BJ (cell line): Measurements from ENCODE around the gene PIAS1. TPM values are rescaled to one million over a fixed set of nuclear protein-coding genes. Genes with fewer than 3 reads are reported as not detected.
"Not testable (repeated sequence)": the region's sequence is repeated elsewhere in the genome, so short reads cannot be mapped to it uniquely, and the experiment has no call there.

Experiments used
- CTCF ChIA-PET: fragments of 350-600 bp; formaldehyde crosslinking; extraction: SDS; loops from one replicate; lab custom pipeline; 2021; ENCODE audit warnings: antibody characterized with exemption, inconsistent platforms; lab: Yijun Ruan, JAX
- POLR2A ChIA-PET: fragments of 300-600 bp; sonication (Branson Sonifier 250); formaldehyde crosslinking; extraction: SDS; loops from one replicate; lab custom pipeline; 2021; ENCODE audit warnings: antibody characterized with exemption; lab: Charles Lee
- DNase-seq: peaks from one replicate; pipeline ENCODE4 v3.0.0-alpha.2; 2011; ENCODE audit warnings: low read depth
- H3K27me3 ChIP-seq: 2 replicates; pipeline ENCODE4 v1.6.0; 2011; ENCODE audit warnings: low read length; ENCODE audit not compliant: control insufficient read depth, insufficient read depth
- H3K36me3 ChIP-seq: 2 replicates; pipeline ENCODE4 v1.5.1; 2011; ENCODE audit warnings: low read length; ENCODE audit not compliant: control insufficient read depth, insufficient read depth
- H3K4me3 ChIP-seq: 2 replicates; pipeline ENCODE4 v1.5.1; 2011; ENCODE audit warnings: low read depth, mild to moderate bottlenecking, control low read depth, low read length
- polyA plus RNA-seq: library from polyadenylated mRNA; depleted of rRNA; stranded (reverse); fragments of >200 nt; gene quantifications from 2 replicates; pipeline ENCODE4 v1.2.3, GENCODE V29; 2011
- TF ChIP-seq, protein P1 (sequence below): IDR thresholded peaks from 2 replicates; pipeline ENCODE4 v1.5.1; 2011; ENCODE audit warnings: low read depth, mild to moderate bottlenecking, control low read depth, inconsistent platforms, low read length, moderate library complexity; ENCODE audit not compliant: insufficient read depth

Gene PIAS1
- polyA plus RNA-seq, 1 experiment = 37.4 TPM

DNA sequence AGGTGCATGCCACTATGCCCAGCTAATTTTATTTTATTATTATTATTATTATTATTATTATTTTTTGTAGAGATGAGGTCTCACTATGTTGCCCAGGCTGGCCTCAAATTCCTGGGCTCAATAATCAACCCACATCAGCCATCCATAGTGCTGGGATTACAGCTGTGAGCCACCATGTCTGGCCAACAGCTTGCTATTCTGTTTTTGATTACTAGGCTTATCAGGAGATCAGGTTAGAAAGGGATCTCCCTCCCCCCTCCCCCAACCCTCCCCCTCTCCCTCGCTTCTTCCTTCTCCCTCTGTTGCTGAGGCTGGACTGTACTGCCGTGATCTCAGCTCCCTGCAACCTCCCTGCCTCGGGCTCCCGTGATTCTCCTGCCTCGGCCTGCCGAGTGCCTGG, 166.9 kb downstream of the PIAS1 start:
- POLR2A ChIA-PET = no interaction called here
- no peak overlapping the region for H3K4me3 ChIP-seq
- CTCF ChIA-PET = interaction anchor here (1.8 to 3.3 kb wide), 2 partner anchors 10 to 11 kb away, joined by 5 to 22 read pairs; no protein-coding TSS in a partner anchor

DNA sequence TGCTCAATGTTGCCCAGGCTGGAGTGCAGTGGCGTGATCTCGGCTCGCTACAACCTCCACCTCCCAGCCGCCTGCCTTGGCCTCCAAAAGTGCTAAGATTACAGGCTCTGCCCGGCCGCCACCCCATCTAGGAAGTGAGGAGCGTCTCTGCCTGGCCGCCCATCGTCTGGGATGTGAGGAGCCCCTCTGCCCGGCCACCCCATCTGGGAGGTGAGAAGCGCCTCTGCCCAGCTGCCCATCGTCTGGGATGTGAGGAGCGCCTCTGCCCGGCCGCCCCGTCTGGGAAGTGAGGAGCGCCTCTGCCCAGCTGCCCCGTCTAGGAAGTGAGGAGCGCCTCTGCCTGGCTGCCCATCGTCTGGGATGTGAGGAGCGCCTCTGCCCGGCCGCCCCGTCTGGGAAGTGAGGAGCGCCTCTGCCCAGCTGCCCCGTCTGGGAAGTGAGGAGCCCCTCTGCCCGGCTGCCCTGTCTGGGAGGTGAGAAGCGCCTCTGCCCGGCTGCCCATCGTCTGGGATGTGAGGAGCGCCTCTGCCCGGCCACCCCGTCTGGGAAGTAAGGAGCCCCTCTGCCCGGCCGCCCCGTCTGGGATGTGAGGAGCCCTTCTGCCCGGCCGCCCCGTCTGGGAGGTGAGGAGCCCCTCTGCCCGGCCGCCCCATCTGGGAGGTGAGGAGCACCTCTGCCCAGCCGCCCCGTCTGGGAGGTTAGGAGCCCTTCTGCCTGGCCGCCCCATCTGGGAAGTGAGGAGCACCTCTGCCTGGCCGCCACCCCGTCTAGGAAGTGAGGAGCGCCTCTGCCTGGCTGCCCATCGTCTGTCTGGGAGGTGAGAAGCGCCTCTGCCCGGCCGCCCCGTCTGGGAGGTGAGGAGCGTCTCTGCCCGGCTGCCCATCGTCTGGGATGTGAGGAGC, 167.7 kb downstream of the PIAS1 start:
- H3K36me3 ChIP-seq, POLR2A ChIA-PET, H3K27me3 ChIP-seq, DNase-seq, H3K4me3 ChIP-seq: not testable (repeated sequence)
- CTCF ChIA-PET = interaction anchor here (1.8 to 3.3 kb wide), 2 partner anchors 10 to 11 kb away, joined by 5 to 22 read pairs; no protein-coding TSS in a partner anchor

More for the DNA sequence above, 166.9 kb downstream of the PIAS1 start:
- H3K27me3 ChIP-seq = no peaks in the 10 kb centered on the region
- TF ChIP-seq, protein P1, sequence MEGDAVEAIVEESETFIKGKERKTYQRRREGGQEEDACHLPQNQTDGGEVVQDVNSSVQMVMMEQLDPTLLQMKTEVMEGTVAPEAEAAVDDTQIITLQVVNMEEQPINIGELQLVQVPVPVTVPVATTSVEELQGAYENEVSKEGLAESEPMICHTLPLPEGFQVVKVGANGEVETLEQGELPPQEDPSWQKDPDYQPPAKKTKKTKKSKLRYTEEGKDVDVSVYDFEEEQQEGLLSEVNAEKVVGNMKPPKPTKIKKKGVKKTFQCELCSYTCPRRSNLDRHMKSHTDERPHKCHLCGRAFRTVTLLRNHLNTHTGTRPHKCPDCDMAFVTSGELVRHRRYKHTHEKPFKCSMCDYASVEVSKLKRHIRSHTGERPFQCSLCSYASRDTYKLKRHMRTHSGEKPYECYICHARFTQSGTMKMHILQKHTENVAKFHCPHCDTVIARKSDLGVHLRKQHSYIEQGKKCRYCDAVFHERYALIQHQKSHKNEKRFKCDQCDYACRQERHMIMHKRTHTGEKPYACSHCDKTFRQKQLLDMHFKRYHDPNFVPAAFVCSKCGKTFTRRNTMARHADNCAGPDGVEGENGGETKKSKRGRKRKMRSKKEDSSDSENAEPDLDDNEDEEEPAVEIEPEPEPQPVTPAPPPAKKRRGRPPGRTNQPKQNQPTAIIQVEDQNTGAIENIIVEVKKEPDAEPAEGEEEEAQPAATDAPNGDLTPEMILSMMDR = no peak
- no peak for DNase-seq
- no peaks in the 10 kb centered on the region for H3K36me3 ChIP-seq

GRCh38 chr15:68222432-68222743, 168.3 kb downstream of the PIAS1 start:
- H3K36me3 ChIP-seq, H3K4me3 ChIP-seq, DNase-seq, POLR2A ChIA-PET, H3K27me3 ChIP-seq, CTCF ChIA-PET: not testable (repeated sequence)

GRCh38 chr15:68223171-68223570, 169.1 kb downstream of the PIAS1 start:
- Histone ChIP-seq H3K4me3 (no peak overlapping the region), H3K36me3 (no peaks in the 10 kb centered on the region), H3K27me3 (no peaks in the 10 kb centered on the region)
- no peak for DNase-seq
- ChIA-PET POLR2A (no interaction called here), CTCF (interaction anchor here (0.6 kb wide), 1 partner anchor 30 kb away, joined by 6 read pairs; no protein-coding TSS in a partner anchor)
- TF ChIP-seq, protein P1 = no peak

DNA sequence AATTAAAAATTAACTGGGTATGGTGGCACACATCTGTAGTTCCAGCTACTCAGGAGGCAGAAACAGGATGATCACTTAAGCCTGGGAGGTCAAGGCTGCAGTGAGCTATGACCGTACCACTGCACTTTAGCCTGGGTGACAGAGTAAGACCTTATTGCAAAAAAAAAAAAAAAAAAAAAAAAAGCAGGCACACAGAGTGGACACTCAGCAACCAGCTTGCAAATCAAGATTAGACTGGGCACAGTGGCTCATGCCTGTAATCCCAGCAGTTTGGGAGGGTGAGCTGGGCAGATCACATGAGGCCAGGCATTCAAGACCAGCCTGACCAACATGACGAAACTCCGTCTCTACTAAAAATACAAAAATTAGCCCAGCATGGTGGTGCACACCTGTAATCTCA, 170.0 kb downstream of the PIAS1 start:
- DNase-seq = no peak
- CTCF ChIA-PET = interaction anchor here (0.8 kb wide), 1 partner anchor 13 kb away, joined by 3 read pairs; no protein-coding TSS in a partner anchor
- POLR2A ChIA-PET = no interaction called here

More for the DNA sequence above, 170.0 kb downstream of the PIAS1 start:
- H3K36me3 ChIP-seq = no peaks in the 10 kb centered on the region
- no peaks in the 10 kb centered on the region for H3K27me3 ChIP-seq
- TF ChIP-seq, protein P1 = no peak
- no peak overlapping the region for H3K4me3 ChIP-seq
